ENCODE results near the gene RASSF3.
"Not testable (repeated sequence)": the region's sequence is repeated elsewhere in the genome, so short reads cannot be mapped to it uniquely, and the experiment has no call there.

Gene RASSF3

DNA sequence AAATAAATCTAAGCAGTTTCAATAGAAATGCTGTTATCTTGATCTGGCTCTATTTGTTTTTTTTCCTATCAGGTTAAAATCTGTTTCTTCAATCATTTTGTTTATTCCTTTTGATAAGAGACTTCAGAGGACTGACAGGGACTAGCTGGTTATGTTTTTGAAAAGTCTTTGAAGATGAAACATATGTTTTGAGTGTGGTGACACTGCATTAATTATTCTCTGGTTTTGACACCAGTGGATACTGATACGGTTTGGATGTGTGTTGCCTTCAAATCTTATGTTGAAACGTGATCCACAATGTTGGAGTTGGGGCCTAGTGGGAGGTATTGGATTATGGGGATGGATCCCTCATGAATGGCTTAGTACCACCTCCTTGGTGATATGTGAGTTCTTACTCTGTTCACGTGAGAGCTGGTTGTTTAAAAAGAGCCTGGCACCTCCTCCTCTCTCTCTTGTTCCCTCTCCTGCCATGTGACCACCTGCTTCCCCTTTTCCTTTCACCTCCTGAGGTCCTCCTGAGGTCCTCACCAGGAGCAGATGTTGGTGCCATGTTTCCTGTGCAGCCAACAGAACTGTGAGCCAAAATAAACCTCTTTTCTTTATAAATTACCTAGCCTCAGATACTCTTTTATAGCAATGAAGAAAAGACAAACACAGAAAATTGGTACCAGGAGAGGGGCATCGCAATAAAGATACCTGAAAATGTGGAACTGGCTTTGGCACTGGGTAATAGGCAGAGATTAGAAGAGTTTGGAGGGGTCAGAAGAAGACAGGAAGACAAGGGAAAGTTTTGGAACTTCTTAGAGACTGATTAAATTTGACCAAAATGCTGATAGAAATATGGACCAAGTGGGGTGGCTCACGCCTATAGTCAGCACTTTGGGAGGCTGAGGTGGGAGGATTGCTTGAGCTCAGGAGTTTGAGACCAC is 23.0 kb downstream of the RASSF3 start:
- DNase-seq (ENCODE audit: low spot score): no peak

DNA sequence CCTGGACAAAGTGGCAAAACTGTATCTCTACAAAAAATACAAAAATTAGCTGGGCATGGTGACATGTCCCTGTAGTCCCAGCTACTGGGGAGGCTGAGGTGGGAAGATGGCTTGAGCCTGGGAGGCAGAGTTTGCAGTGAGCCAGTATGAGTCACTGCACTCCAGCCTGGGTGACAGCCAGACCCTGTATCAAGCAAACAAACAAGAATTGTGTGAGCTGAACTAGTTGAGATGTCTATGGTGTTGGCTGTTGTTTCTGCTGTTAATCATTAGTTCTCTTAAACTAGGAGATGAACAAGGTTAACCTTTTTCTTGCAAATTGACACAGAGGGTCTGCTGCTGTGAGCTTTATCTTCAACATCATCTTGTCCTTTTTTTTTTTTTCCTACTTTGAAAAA is 23.6 kb downstream of the RASSF3 start:
- DNase-seq (ENCODE audit: low spot score): peak; percentile 26

DNA sequence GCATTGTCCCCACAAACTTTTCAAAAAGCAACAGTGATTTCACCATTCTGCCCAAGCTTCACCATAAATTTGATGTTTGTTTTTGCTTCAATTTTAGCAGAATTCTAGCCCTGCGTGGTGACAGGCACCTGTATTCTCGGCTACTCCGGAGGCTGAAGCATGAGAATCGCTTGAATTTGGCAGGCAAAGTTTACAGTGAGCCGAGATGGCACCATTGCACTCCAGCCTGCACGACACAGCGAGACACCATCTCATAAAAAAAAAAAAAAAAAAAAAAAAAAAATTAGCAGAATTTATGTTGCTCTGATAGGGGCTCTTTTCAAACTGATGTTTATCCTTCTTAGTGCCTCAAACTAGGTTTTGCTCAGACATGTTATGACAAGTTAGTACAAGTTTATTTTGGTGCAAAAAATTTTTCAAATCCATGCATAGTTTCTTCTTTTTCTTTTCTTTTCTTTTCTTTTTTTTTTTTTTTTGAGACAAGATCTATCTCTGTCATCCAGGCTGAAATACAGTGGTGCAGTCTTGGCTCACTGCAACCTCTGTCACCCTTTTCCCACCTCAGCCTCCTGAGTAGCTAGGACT is 24.3 kb downstream of the RASSF3 start:
- DNase-seq (ENCODE audit: low spot score): no peak

DNA sequence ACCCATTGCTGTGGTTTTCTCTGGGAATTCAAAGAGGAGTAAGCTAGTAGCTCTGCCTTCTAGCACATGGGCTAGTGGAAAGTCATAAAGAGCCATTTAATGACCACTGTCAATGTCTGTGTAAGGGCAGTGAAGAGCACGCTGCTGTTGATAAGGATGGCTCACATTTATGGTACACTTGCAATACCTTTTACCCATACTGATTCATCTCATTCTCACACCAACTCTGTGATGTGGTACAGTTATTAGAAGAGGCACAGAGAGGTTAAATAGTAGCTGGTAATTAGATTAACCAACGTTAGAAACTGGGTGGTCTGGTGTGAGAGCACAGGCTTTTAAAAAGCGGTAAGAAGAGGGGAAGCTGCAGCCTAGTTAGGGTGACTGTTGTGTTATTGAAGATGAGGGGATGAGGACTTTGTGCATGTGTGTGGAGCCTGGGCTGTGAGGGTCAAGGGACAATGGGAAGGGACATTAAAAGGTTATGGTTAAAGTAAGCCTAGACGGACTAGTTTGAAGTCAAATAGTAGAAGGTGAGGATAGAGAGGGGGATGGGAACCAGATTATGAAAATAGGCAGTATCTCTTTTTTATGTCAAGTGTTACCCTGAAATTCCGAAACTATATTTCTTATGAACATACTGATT is 25.2 kb downstream of the RASSF3 start:
- no peak for DNase-seq (ENCODE audit: low spot score)

DNA sequence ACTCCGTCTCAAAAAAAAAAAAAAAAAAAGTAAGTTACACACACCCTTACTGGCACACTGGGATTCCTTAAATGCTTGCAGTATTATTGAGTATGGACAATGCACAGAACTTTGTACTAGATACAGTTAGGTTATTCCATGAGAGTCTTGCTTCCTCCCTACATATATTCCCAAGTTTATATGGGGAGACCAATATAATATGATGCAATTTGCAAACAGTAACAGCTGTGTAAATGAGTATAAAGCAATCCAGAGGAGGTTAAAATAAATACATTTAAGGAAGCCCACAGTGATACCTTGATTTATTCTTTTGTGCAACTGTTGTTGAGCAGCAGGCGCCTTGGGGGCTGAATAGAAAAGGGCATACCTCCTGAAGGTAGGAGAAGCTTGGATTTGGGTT is 26.6 kb downstream of the RASSF3 start:
- DNase-seq (ENCODE audit: low spot score): no peak

DNA sequence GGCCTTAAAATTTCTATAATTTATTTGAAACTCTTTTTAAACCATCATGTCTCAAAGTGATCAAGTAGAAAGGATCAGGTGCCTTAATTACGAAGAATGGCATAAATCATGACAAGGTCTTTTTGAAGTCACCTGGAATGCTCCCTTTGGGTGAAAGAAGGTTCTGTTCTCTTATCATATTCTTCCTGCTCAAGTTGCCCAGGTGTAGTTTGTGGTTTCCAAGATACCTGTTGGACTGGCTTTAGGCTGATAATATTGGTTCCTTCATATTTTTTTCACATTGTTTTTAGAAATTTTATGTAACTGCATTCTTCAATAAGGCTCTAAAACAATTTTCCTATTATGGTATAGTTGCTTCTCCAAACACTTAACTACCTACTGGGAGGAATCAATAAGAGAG is 29.2 kb downstream of the RASSF3 start:
- DNase-seq (ENCODE audit: low spot score): no peak

DNA sequence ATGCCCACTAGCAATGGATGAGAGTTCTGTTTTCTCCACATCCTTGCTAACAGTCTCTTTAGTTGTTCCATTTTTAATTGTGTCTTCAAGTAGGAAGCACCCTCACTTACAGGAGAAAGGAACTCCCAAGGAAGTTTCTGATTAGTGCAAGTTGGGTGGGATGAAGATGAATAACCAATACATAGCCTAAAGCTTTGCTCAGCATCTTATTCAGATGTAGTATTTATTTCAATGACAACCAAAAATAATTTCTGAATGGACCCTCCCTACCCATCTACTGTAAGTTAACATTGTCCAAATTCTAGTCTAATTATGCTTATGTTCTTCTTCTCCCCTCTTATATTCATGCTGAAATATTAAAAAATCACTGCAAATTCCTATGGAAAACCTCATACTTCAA is 36.0 kb downstream of the RASSF3 start:
- no peak for DNase-seq (ENCODE audit: low spot score)

DNA sequence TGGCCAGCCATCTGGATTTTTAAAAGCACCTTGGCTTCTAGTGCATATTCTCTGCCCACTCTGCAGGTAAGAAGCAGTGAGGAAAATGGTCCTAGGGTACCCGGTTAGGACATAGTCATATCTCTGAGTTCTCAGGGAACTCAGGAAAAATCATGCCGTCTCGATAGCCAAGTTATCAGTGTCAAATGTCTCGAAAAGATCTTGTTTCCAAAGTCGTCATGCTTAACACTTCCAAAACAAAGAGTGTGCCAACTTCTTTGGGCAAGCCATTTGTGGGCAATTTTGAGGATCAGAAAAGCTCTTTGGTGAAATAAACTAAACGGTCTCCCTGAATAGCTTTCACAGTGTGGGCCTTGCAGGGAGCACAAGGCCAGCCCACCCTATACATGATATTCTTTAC is 39.2 kb downstream of the RASSF3 start:
- no peak for DNase-seq (ENCODE audit: low spot score)

DNA sequence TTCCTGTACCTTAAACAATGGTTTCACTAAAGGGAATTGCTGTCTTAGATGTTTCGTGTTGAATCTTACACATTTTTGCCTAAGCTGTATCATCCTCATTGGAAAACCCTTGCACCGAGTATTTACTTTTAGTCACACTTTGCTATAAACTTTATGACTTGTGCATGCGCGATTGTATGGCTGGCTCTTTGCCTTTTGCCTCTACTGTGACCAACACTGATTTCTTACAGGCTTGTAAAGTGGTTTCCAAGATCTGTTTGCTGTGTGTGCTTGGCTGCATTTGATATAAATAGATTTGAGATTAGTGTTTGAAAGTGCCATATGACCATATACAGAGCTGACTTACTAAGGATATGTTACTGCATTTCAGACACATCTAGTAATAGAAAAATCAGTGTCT is 40.5 kb downstream of the RASSF3 start:
- no peak for DNase-seq (ENCODE audit: low spot score)

DNA sequence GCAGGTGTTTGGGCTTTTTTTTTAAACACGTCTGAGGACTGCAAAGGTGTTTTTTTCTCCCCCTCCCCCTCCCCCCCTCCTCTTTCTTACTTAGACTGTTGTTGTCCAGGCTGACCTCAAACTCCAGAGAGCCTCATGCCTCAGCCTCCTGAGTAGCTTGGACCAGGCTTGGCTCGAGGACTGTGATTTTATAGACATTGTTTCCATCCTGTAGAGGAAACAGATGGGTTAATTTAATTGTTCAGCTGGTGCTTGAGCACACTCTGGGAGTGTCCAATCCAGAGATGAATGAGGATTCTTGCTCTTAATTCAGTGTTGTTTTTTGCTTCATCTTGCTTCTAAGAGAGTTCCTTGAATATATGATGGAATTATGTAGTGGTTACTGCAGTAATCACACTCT is 42.1 kb downstream of the RASSF3 start:
- DNase-seq (ENCODE audit: low spot score): no peak

DNA sequence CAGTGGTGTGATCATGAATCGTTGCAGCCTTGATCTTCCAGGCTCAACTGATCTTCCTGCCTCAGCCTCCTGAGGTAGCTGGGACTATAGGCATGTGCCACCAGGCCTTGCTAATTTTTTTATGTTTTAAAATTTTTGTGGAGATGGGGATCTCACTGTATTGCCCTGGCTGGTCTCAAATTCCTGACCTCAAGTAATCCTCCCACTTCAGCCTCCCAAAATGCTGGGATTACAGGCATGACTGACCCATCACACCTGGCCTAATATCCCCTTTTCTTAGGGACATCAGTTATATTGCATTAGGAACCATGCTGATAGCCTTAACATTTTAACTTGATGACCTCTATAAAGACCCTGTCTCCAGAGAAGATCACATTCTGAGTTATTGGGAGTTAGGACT is 42.8 kb downstream of the RASSF3 start:
- no peak for DNase-seq (ENCODE audit: low spot score)

DNA sequence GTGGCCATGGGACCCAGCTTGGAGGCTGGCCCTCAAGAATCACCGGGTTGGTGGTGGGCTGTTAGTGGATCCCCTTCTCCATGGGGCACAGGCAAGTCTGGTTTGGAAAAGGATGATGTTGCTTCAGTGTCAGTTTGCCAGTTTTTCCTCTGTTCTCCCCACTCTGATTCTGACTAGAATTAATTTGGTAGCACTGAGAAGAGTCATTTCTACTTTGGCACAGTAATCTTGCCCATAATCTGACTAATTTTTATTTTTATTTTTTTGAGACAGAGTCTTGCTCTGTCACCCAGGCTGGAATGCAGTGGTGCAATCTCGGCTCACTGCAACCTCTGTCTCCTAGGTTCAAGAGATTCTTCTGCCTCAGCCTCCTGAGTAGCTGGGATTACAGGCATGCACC is 43.6 kb downstream of the RASSF3 start:
- DNase-seq (ENCODE audit: low spot score): not testable (repeated sequence)

DNA sequence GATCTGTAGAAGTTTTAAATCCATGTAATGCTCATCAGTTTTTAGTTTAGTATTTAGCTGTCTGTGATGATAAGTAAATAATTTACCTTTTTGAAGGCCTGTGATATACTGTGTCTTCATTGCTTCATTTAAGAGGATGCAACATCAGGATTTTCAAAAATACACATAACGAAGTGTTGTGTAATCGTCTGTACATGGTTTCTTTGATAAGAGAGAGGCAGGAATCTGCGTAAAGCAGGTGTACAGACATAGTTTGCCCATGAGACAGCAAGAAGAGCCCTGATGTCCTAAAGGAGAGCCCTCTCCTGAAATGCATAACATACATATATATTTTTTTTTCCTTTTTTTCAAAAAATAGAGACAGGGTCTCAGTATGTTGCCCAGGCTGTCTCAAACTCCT is 44.8 kb downstream of the RASSF3 start:
- no peak for DNase-seq (ENCODE audit: low spot score)

DNA sequence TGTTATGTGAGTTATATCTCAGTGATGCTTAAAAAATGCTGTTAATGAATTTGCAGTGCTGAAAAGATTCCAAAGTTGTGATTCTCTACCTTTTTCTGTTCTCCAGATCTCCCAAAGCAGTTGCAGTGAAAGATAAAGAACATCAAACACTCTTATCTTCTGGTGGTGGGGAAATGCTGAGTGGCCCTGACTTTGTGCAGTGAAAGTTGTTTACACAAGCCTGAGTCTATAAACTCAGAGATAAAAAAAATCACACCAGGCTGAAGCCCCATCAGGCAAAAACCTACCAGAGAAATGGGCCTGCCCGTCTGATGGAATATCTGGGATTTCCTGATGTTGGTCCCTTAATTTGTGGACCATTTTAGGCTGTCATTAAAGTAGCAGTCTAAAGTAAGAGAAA is 46.1 kb downstream of the RASSF3 start:
- peak; percentile 62 for DNase-seq (ENCODE audit: low spot score)

DNA sequence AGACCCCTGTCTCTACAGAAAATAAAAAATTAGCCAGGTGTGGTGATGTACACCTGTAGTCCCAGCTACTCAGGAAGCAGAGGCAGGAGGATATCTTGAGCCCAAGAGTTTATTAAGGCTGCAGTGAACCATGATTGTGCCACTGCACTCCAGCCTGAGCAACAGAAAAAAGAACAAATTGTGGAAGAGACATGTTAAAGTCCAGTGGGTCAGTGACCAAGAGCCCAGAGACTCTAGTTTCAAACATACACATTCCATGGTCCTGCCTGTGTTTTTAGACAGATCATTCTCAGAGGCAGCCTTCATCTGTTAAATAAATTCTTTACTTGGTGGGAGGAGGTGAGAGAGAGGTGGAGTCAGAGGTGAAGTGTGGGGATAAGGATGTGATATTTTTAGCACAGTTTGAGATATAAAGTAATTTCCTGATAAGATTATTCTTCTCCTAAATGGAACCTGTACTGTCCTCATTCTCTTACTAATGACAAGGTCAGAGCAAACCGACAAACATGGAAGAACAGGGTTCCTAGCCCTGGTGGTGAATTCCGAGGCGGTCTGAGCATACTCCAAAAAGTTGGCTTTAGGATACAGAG is 48.7 kb downstream of the RASSF3 start:
- DNase-seq (ENCODE audit: low spot score): no peak

DNA sequence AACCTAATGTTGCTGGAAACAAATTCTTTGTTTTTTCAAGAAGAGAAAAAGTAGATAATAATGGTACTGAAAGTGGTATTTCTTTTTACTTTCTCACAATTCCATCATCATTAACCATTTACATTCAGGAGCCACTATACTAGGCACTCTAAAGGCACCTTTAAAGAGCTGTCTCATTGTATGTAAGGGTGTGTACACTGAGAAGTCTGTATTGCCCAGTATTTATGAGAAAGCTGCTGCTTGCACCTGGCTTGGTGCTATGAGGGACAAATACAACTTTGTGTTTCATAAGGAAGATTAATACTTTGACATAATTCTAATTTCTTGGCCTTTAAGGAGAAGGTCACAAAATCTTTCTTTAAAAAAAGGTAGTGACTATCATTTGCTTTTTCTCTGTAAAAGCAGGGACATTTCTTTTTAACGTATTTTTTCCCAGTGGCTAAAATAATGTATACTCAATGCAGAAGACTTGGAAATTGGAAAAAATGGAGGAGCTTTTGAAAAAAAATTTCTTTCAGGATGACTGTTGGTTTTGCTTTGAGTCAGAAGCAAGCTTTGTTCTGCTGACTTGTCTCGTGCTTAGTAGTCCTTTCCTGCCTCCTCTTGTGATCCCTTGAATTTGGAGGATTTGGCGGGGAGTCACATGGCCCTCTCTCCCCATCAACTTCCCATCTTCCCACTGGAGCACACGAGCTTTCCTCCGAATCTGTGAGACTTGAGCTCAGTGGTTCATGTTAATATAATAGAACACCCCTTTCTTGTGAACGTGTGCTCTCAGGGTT is 50.1 kb downstream of the RASSF3 start:
- DNase-seq (ENCODE audit: low spot score): no peak

DNA sequence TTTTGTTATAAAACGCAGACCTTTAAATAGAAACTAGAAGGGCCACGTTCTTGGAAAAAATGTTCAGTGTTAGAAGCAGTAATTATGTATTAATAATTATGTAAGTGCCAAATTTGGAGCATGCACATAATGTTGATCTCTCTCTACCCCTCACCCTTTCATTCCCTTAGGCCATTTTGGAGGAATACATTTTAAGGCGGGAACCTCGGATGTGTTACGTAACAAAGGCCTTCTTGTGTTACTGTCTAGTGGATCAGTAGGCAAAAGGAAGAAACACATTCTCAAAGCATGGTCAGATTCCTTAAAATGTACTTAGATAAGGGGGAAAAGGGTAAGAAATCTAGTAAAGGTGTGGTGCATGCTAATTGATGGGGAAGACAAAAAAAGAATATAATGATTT is 52.7 kb downstream of the RASSF3 start:
- no peak for DNase-seq (ENCODE audit: low spot score)

DNA sequence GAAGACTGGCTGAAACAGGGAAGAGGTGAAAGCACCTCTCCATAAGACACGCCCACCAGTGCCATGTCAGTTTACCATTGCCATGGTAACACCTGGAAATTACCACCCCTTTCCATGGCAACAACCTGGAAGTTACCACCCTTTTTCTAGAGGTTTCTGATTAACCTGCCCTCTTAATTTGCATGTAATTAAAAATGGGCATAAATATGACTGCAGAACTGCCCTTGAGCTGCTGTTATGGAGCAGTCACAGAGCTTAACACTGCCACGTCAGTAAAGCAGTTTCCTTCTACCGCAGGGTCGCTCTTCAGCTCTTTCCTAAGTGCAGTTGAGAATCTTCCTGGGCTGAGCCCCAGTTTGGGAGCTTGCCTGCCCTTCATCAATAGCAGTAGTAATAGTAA is 55.2 kb downstream of the RASSF3 start:
- no peak for DNase-seq (ENCODE audit: low spot score)

DNA sequence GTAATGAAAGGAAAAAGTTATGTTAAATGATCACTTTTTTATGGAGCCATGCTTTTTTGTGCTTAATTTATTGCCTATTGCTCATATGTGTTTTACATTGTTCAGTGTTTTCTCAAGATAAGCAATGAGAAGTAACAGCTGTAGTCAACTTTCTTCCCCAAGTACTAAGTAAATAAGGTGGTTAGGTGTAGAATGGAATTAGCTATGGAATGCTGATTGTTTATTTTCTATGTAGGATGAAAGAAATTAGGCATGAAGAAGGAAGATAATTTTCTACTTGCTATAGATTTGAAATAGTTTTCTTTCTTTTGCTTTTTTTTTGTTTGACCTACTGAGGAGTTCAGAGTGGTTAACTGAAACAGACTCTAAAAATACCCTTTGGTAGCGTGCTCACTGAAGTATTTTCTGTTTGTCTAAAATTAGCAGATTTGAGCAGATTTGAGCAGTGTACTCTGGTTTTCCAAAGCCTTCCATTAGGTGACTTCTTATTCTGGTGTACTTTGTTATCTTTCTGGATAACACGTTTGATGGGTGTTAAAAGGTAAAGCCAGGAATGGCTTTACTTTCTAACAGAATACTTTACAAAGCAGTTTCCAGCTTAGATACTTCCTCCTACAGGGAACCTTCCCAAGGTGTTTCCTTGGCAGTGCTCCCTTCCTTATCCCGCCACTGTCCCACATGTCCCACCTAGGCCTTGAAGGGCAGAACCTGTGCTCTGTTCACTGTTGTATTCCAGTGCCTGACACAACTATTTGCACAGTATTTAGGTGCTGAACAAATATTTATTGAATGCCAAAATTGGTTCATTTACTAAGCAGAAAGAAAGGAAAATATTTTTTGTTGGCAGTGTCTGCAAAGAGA is 56.0 kb downstream of the RASSF3 start:
- DNase-seq (ENCODE audit: low spot score): no peak

DNA sequence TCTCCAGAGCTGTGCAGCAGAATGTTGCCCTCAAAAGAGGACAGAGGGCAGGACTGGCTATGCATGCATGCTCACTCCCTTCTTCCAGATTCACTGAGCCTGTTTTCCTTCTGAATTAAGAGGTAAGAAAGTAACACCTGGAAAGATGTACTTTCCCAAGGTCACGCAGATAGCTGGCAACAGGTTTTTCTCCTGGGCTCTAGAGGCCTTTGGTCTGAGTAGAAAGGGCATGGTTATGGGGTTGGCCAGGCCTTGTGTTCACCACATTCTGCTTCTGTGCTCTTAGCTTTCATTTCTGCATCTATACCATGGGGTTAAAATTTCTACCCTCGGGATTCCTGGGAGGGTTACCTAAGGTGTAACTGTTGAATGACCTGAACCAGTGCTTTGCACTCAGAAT is 57.5 kb downstream of the RASSF3 start:
- DNase-seq (ENCODE audit: low spot score): no peak

DNA sequence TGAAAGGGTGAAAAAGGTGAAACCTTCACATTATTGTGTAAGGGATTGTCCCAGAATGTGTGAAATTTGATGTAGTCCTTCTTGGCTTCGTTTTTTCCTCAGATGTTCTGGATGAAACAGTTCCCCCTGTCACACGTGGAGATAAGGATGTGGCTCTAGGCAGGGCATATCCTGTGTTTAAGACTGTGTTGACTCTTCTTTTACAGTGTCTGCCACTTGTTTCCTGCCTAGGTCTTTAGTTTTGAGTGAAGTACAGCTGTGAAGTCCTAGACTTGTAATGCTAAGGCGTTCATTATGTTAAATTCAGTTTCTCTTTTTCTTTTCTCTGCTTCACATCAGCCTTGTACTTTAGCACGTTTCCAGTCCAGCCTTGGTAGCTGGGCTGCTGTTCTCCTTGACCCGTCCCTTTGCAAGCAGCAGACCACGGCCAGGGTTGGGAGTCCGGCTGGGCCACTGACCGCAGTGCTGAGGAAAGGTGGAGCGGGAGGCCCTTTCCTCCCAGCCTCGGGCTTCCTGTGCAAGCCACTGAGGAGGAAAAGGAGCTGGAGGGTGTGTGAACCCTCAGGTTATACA is 59.1 kb downstream of the RASSF3 start:
- DNase-seq (ENCODE audit: low spot score): no peak
